Measurements from ENCODE around the gene ZSCAN10. TPM values are rescaled to one million over a fixed set of nuclear protein-coding genes. Genes with fewer than 3 reads are reported as not detected.

The ZSCAN10 gene
- total RNA-seq, 1 experiment from 2014 or later = 207 TPM

- H3K4ac ChIP-seq (ENCODE audit: low read depth, low read length) = no peak overlapping the region
- Mint-ChIP-seq H3K27ac (peak overlapping the region in 1 of 3 experiments; percentile 17; a peak in 4 of 7 replicates), H3K4me1 (peaks cover 22 to 29% of the 10 kb centered on the region in 2 experiments), H3K4me3 (peak overlapping the region in 1 of 2 experiments; percentile 19; a peak in 1 of 5 replicates), H3K36me3 (ENCODE audit: insufficient read depth in 1 of 3, low read depth in 3 of 3) (no peaks in the 10 kb centered on the region; a peak in 1 of 7 replicates), H3K9me3 (no peaks in the 10 kb centered on the region), H3K27me3 (ENCODE audit: low read depth) (peaks cover 17% of the 10 kb centered on the region)
- H2AK5ac ChIP-seq (ENCODE audit: insufficient read length, low read length) = no peak overlapping the region
- H2BK15ac ChIP-seq (ENCODE audit: low read depth, low read length) = no peak overlapping the region
- no peak overlapping the region for H3K56ac ChIP-seq (ENCODE audit: insufficient read length, low read depth, low read length)
- no peak overlapping the region for H3K9ac ChIP-seq (ENCODE audit: extremely low read depth, insufficient read length, low read length)
- no peak overlapping the region for H3K14ac ChIP-seq (ENCODE audit: insufficient read depth, low read length)
- no peaks in the 10 kb centered on the region for H4K20me1 ChIP-seq (ENCODE audit: control insufficient read depth, insufficient read depth, insufficient read length)
- TF ChIP-seq CTCF (conservative IDR thresholded peaks at IDR 0.05) = no peak
- H4K91ac ChIP-seq (ENCODE audit: insufficient read length, low read depth, low read length) = no peak overlapping the region
- H3K4me1 ChIP-seq (ENCODE audit: insufficient read depth, low read length) = no peaks in the 10 kb centered on the region; the same call in 1 of the 2 replicates
- H3K79me1 ChIP-seq (ENCODE audit: insufficient read depth, low read depth, low read length, poor library complexity, severe bottlenecking) = no peaks in the 10 kb centered on the region
- no peaks in the 10 kb centered on the region for H3K9me3 ChIP-seq (ENCODE audit: control insufficient read depth, low read depth, low read length)
- H4K5ac ChIP-seq (ENCODE audit: insufficient read length, low read depth, low read length) = no peak overlapping the region
- no peak overlapping the region for H3K23ac ChIP-seq (ENCODE audit: insufficient read length, low read depth, low read length)
- no peaks in the 10 kb centered on the region for H3K27me3 ChIP-seq (ENCODE audit: insufficient read depth, low read length)
- H3K23me2 ChIP-seq (ENCODE audit: insufficient read length, low read depth, low read length, poor library complexity, severe bottlenecking) = no peaks in the 10 kb centered on the region
- no peak overlapping the region for H2BK5ac ChIP-seq (ENCODE audit: insufficient read length, low read length)
- no peak overlapping the region for H2BK12ac ChIP-seq (ENCODE audit: insufficient read length, low read depth, low read length)
- H3K79me2 ChIP-seq (ENCODE audit: insufficient read depth, low read length) = no peaks in the 10 kb centered on the region
- no CpG with 5 or more reads among the region's 7 CpGs for WGBS (ENCODE audit: extremely low coverage, insufficient read length, low lambda C conversion rate)
- H4K8ac ChIP-seq (replicated peaks; ENCODE audit: insufficient read length, low read depth, low read length) = no peak overlapping the region
- no peak overlapping the region for H3K27ac ChIP-seq (ENCODE audit: insufficient read length, low read depth, low read length)
- no peak overlapping the region for H2BK20ac ChIP-seq (ENCODE audit: low read depth, low read length, poor library complexity, severe bottlenecking)
- DNase-seq = no peak
- H3K4me2 ChIP-seq (ENCODE audit: insufficient read depth, insufficient read length, low read length) = no peak overlapping the region
- H3K18ac ChIP-seq (ENCODE audit: insufficient read length, low read depth, low read length) = no peak overlapping the region
- no peak overlapping the region for H2BK120ac ChIP-seq (ENCODE audit: low read depth, low read length, poor library complexity, severe bottlenecking)
- no peak overlapping the region for H3T11ph ChIP-seq (ENCODE audit: low read length)
- no peak overlapping the region for H2AFZ ChIP-seq (ENCODE audit: low read length)
Observed at GRCh38 chr16:3071655-3072054, 27.4 kb downstream of the ZSCAN10 start.

Data from H9 (cell line).